ENCODE measurements around the gene PRF1.

- TF ChIP-seq POLR2A (IDR thresholded peaks at IDR 0.05) (no peak), CTCF (IDR thresholded peaks at IDR 0.05 in 4 of 5, conservative IDR thresholded peaks at IDR 0.05 in 1 of 5) (no peak)
These were observed 31.3 kb downstream of the PRF1 start for GRCh38 chr10:70571236-70571635.

All from gastrocnemius medialis (tissue), 4 donors.